ENCODE results near the gene CRIM1. TPM values are rescaled to one million over a fixed set of nuclear protein-coding genes. Genes with fewer than 3 reads are reported as not detected.

Gene CRIM1
- total RNA-seq, 4 donors from 2014 or later: 93.2 to 194 (median 119) TPM

- no peak for TF ChIP-seq POLR2A (IDR thresholded peaks at IDR 0.05)
- TF ChIP-seq, protein P1, sequence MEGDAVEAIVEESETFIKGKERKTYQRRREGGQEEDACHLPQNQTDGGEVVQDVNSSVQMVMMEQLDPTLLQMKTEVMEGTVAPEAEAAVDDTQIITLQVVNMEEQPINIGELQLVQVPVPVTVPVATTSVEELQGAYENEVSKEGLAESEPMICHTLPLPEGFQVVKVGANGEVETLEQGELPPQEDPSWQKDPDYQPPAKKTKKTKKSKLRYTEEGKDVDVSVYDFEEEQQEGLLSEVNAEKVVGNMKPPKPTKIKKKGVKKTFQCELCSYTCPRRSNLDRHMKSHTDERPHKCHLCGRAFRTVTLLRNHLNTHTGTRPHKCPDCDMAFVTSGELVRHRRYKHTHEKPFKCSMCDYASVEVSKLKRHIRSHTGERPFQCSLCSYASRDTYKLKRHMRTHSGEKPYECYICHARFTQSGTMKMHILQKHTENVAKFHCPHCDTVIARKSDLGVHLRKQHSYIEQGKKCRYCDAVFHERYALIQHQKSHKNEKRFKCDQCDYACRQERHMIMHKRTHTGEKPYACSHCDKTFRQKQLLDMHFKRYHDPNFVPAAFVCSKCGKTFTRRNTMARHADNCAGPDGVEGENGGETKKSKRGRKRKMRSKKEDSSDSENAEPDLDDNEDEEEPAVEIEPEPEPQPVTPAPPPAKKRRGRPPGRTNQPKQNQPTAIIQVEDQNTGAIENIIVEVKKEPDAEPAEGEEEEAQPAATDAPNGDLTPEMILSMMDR (IDR thresholded peaks at IDR 0.05 in 4 of 5, conservative IDR thresholded peaks at IDR 0.05 in 1 of 5): no peak
- H3K27ac ChIP-seq: peak overlapping the region; percentile 43 to 64 (median 60)
- peaks cover 53 to 68% of the 10 kb centered on the region in 2 donors for H3K4me1 ChIP-seq
- no peaks in the 10 kb centered on the region for H3K9me3 ChIP-seq
- in situ Hi-C loops (cut with MboI; ENCODE audit: low sequenced_read_pairs in 4 of 4) (no loop called here), intact Hi-C loops (cut with DNase I; ENCODE audit: low total_unique reads) (loop anchor here (2.0 kb wide), 1 partner anchor 17 kb away; no protein-coding TSS in a partner anchor)
- no peak for DNase-seq
- ATAC-seq: no peak
- H3K4me3 ChIP-seq: no peak overlapping the region
- H3K27me3 ChIP-seq: no peaks in the 10 kb centered on the region
- peaks cover 0 to 24% of the 10 kb centered on the region in 2 donors for H3K36me3 ChIP-seq
Measured at GRCh38 chr2:36485521-36485920, 129.9 kb downstream of the CRIM1 start.

DNA sequence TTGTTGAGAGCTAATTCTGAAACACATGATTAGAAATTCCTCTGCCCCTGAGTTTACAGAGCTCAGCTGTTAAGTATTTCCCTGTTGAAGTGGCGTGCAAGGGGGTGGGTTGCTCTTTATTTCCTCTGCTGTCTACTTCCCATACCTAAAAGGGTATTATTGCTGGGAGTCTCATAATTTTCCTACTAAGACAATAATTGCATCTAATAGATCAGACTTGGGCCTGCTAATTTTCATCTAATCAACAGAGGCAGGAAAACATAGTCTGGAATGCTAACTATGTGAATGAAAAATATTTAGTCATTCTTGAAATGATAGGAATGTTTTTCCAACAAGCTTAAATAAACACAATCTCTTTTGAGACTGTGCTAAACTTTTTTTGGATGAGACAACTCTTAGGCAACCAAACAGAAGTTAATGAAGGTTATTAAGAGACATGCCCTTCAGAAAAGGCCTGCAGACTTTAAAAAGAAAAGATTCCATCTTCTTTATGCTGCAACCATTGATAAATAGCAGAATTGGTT is 131.0 kb downstream of the CRIM1 start:
- Histone ChIP-seq H3K27ac (peak overlapping the region; percentile 43 to 64 (median 60)), H3K4me1 (peaks cover 63 to 78% of the 10 kb centered on the region in 2 donors)
- TF ChIP-seq POLR2A (IDR thresholded peaks at IDR 0.05): no peak
- TF ChIP-seq, protein P1 (IDR thresholded peaks at IDR 0.05 in 4 of 5, conservative IDR thresholded peaks at IDR 0.05 in 1 of 5): no peak

GRCh38 chr2:36487947-36488346 is 132.4 kb downstream of the CRIM1 start:
- Histone ChIP-seq H3K4me1 (peaks cover 68 to 86% of the 10 kb centered on the region in 2 donors), H3K27ac (no peak overlapping the region), H3K36me3 (peaks cover 0 to 4% of the 10 kb centered on the region in 2 donors), H3K27me3 (no peaks in the 10 kb centered on the region), H3K9me3 (no peaks in the 10 kb centered on the region), H3K4me3 (no peak overlapping the region)
- TF ChIP-seq, protein P1 (IDR thresholded peaks at IDR 0.05 in 4 of 5, conservative IDR thresholded peaks at IDR 0.05 in 1 of 5): no peak
- TF ChIP-seq POLR2A (IDR thresholded peaks at IDR 0.05): no peak
- ATAC-seq (no peak), DNase-seq (no peak)
- intact Hi-C loops (cut with DNase I; ENCODE audit: low total_unique reads): no loop called here
- in situ Hi-C loops (cut with MboI; ENCODE audit: low sequenced_read_pairs in 4 of 4): no loop called here

More for the DNA sequence above, 131.0 kb downstream of the CRIM1 start:
- Histone ChIP-seq H3K9me3 (no peaks in the 10 kb centered on the region), H3K27me3 (no peaks in the 10 kb centered on the region), H3K4me3 (no peak overlapping the region), H3K36me3 (peaks cover 0 to 13% of the 10 kb centered on the region in 2 donors)
- ATAC-seq: peak in 1 of 2 donors; percentile 38
- intact Hi-C loops (cut with DNase I; ENCODE audit: low total_unique reads) (no loop called here), in situ Hi-C loops (cut with MboI; ENCODE audit: low sequenced_read_pairs in 4 of 4) (no loop called here)
- DNase-seq: no peak

DNA sequence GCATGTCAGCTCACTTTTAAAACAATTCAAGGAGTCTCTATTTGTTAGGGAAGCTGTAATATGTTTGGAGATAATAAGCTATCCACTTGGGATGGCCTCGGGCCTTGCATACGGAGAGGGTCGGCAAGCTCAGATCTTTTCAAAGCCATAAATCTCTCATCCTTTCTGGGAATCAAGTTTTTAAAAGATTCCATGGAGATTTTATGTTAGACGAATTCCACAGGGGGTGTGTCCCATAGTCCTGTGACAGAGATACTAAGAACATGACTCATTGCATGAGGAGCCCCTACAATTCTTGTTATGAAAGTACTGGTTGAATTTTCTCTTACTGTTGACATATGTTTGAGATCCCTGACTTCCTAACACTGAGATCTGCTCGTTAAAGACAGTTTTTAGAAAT is 133.7 kb downstream of the CRIM1 start:
- H3K36me3 ChIP-seq: no peaks in the 10 kb centered on the region
- peak overlapping the region in 3 of 4 donors; percentile 11 to 36 (median 15) for H3K27ac ChIP-seq
- ATAC-seq: no peak
- TF ChIP-seq, protein P1 (IDR thresholded peaks at IDR 0.05 in 4 of 5, conservative IDR thresholded peaks at IDR 0.05 in 1 of 5): no peak
- no peak for TF ChIP-seq POLR2A (IDR thresholded peaks at IDR 0.05)
- no peaks in the 10 kb centered on the region for H3K9me3 ChIP-seq
- no peak overlapping the region for H3K4me3 ChIP-seq
- H3K4me1 ChIP-seq: peaks cover 60 to 79% of the 10 kb centered on the region in 2 donors
- intact Hi-C loops (cut with DNase I; ENCODE audit: low total_unique reads): no loop called here
- in situ Hi-C loops (cut with MboI; ENCODE audit: low sequenced_read_pairs in 4 of 4): no loop called here
- no peak for DNase-seq
- no peaks in the 10 kb centered on the region for H3K27me3 ChIP-seq
